CMK (cell line): Measurements from ENCODE around the gene HECW1.
"Not testable (repeated sequence)": the region's sequence is repeated elsewhere in the genome, so short reads cannot be mapped to it uniquely, and the experiment has no call there.

Experiments
- DNase-seq: peaks from one replicate; pipeline ENCODE4 v3.0.0-alpha.2; 2010; ENCODE audit warnings: low read depth

Gene HECW1

DNA sequence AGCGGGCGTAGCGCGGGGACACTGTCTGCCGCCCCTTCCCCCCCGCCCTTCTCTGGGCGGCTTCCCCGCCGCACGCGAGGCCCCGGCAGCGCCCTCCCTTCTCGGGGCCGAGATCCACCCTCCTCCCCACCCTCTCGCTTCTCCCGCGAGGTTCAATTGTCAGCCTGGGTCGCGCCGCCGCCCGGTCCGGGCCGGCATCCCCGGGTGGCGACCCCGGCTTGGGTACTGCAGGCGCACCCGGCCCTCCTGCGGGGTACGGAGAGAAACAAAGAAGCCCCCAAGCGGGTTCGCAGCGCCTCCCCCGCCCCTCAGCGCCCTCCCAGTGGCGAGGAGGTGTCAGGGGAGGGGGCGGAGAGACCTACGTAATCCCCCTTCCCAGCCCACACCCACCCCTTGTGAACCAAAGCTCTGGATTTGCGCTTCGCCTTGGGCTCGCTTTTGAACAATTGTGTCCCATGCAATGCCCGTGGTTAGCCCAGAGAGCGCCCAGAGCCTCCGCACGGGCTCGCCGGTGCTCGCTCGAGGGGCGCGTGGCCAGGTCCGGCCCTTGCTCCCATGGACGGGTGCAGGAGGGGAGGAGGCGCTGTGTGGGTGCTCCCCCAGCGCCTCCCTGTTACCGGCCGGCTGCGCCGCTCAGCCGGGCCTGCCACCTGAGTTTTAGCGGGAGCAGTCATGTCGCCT is 634 bp downstream of the HECW1 start:
- DNase-seq, result no peak

- no peak for DNase-seq
Observed at GRCh38 chr7:43113622-43114457, 1.4 kb downstream of the HECW1 start.

GRCh38 chr7:43114458-43114780 is 2.0 kb downstream of the HECW1 start:
- no peak for DNase-seq

- DNase-seq, result no peak
Observed at GRCh38 chr7:43116451-43116850, 4.0 kb downstream of the HECW1 start.

GRCh38 chr7:43117095-43117494 is 4.6 kb downstream of the HECW1 start:
- DNase-seq, result no peak

- DNase-seq, result no peak
Observed at GRCh38 chr7:43117861-43118260, 5.4 kb downstream of the HECW1 start.

- DNase-seq, result no peak
Observed at GRCh38 chr7:43118313-43118712, 5.9 kb downstream of the HECW1 start.

DNA sequence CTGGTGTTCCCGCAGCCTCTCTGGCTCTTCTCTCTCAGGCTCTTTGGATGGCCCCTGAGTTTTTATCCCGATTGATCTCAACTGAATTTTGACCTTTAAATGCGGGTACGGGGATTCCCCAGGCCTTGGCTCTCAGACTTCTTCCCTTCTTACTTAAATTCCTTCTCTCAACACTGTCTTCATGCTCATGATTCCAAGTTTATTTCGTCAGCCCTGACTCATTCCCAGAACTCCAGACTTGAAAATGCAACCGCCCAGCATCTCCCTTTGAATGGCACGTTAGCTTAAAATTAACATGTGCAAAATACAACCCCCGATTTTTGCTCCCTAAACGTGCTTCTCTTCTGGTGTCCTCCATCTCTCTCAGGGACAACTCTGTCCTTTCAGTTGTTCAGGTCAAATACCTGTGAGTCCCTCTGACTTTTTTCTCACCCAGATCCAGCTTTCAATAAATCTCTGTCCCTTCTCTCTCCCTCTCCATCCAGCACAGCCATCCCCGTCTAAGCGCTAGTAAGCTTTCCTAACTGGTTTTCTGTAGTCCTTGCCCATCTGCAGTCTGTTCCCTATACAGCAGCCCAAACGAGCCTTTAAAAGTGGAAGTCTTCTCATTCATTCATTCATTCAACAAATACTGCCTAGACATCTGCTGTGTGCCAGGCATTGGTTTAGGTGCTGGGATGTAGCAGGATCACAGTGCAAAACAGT is 7.1 kb downstream of the HECW1 start:
- no peak for DNase-seq

DNA sequence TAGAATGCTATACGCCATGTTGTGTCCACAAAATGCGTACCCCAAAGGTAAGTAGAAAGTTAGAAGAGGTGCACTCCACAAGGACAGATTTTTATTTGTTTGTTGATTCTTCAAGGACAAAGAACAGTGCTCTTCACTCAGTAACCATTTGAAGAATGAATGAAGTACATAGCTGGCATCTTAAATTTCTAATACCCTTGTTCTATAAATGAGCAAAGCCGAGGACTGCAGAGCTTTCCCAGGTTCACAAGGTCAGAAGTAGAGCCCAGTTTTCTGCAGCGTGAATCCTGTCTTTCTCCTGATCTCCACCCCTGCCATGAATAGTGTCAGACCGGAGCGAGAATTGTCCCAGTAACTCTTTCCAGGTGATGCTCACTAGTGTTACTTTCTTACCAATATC is 9.5 kb downstream of the HECW1 start:
- no peak for DNase-seq

DNA sequence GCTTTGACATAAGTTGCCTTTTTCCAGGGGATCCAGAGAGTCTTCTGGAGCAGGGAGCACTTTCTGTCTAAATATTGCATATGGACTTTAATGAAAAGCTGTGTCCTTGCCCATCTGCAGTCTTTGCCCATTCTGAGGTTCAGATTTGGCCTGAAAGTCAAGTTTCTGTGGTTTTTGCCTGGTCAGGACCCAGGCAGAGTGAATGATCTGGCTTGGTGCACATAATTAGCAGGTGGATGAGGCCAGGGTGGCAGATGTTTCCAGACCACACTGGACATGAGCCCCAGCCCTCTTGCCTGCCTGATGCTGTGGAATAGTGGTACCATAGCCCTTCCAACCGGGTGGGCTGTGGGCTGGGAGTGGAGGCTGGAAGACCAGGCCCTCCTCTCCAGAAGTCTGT is 11.0 kb downstream of the HECW1 start:
- DNase-seq, result no peak

GRCh38 chr7:43124388-43124787 is 11.9 kb downstream of the HECW1 start:
- no peak for DNase-seq

GRCh38 chr7:43130347-43130746 is 17.9 kb downstream of the HECW1 start:
- DNase-seq, result no peak

GRCh38 chr7:43135129-43135528 is 22.7 kb downstream of the HECW1 start:
- no peak for DNase-seq

GRCh38 chr7:43136064-43136463 is 23.6 kb downstream of the HECW1 start:
- DNase-seq, result no peak

DNA sequence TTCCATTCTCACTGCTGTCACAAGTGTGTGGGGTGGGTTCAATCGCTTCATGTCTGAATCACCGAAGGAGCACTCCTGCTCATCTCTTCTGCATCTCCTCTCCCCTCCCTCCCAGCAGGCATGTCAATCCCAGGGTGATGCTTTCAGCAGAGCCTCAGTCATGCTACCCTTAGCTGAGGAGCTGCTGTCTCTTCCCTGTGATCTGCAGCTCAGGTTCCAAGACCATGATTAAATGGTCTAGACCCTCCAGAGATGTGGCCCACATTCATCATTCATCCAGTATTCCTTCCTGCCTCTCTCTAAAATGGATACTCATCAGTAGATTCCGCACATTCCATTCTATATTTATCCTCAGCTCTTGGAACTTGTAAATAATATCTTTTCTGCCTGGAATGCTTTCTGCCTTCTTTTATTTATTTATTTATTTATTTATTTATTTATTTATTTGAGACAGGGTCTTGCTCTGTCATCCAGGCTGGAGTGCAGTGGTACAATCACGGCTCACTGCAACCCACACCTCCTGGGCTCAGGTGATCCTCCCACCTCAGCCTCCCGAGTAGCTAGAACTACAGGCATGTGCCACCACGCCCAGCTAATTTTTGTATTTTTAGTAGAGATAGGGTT is 24.8 kb downstream of the HECW1 start:
- DNase-seq, result not testable (repeated sequence)

- no peak for DNase-seq
Observed at GRCh38 chr7:43137811-43138210, 25.4 kb downstream of the HECW1 start.

GRCh38 chr7:43138710-43139109 is 26.3 kb downstream of the HECW1 start:
- DNase-seq, result no peak

DNA sequence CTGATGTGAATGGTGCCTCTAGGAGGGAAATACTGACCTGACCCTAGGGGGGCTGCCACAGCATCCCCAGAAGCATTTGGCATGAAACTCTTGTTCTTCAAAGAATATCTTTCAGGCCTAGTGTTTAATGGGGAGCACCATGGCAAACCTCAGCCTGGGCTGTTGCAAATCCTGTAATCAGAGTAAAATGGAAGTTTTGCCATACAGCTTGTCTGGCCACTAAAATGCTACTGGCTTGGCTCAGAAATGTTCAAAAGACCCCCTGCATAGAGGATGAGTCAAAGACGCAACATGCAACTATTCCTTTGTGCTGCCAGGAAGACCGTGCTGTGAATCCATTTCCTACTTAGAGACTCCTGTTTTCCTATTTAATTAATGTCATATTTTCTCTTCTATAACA is 26.7 kb downstream of the HECW1 start:
- no peak for DNase-seq

DNA sequence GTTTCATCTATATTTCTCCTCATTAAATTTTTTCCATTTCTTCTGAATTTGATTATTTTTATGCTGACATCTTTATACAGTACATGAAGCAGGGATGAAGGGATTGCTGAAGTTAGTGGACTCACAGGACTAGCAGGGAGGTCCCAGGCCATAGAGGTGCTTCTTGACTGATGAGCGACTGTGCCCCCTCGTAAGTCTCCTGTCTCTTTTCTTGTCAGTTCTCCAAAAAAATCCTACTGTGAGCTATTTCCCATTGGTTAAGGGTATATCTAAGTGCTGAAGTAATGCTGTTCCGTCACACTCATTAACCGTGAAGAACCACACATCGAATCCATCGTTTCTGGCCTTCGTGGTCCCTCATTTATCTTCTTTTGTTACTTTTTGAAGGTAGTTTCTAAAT is 27.7 kb downstream of the HECW1 start:
- DNase-seq, result no peak

- DNase-seq, result no peak
Observed at GRCh38 chr7:43141091-43141490, 28.6 kb downstream of the HECW1 start.

DNA sequence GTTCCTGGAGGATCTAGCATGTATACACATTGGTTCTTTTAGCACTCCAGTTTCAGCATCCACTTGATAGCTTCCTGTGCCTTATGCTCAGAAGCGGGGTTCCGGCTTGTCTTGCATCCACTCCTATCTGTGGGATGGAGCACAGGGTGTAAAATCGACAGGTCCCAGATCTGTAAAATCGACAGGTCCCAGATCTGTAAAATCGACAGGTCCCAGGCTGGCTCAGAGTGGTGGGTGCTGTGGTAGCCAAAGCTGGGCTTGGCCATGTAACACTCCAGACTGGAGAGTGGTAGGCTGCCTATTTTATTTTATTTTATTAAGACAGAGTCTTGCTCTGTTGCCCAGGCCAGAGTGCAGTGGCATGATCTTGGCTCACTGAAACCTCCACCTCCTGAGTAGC is 30.3 kb downstream of the HECW1 start:
- DNase-seq, result no peak

- DNase-seq, result no peak
Observed at GRCh38 chr7:43143918-43144589, 31.6 kb downstream of the HECW1 start.
